ENCODE results near the gene ESYT3.

The ESYT3 gene

GRCh38 chr3:138434276-138434874 is at the start of gene ESYT3:
TSS of gene ESYT3 (plus strand) at chr3:138434616. CDS start at chr3:138434799, 183 bp downstream.
- Histone ChIP-seq H3K36me3 (ENCODE audit: insufficient read depth, low read length) (no peaks in the 10 kb centered on the region), H3K27ac (ENCODE audit: low read depth, low read length) (no peak within 1 kb of the TSS), H3K4me1 (ENCODE audit: control insufficient read depth, insufficient read depth, low read length, unreplicated experiment) (peaks cover 4% of the 10 kb centered on the region), H3K4me3 (ENCODE audit: low read depth, low read length) (peak within 1 kb of the TSS; percentile 76), H3K79me2 (ENCODE audit: control insufficient read depth, insufficient read depth, low read length, unreplicated experiment) (no peaks in the 10 kb centered on the region), H2AFZ (ENCODE audit: low read length, unreplicated experiment) (peak within 1 kb of the TSS; percentile 74), H3K27me3 (ENCODE audit: insufficient read depth, low read length) (peaks cover 34% of the 10 kb centered on the region)

- Histone ChIP-seq H3K79me2 (ENCODE audit: control insufficient read depth, insufficient read depth, low read length, unreplicated experiment) (peaks cover 9% of the 10 kb centered on the region), H3K27me3 (ENCODE audit: insufficient read depth, low read length) (no peaks in the 10 kb centered on the region), H2AFZ (ENCODE audit: low read length, unreplicated experiment) (no peak overlapping the region), H3K36me3 (ENCODE audit: insufficient read depth, low read length) (no peaks in the 10 kb centered on the region), H3K27ac (ENCODE audit: low read depth, low read length) (no peak overlapping the region), H3K4me3 (ENCODE audit: low read depth, low read length) (no peak overlapping the region), H3K4me1 (ENCODE audit: control insufficient read depth, insufficient read depth, low read length, unreplicated experiment) (peaks cover 28% of the 10 kb centered on the region)
Observed at GRCh38 chr3:138384976-138385375, 49.4 kb upstream of the ESYT3 start.

- Histone ChIP-seq H3K27ac (ENCODE audit: low read depth, low read length) (peak overlapping the region; percentile 66), H3K79me2 (ENCODE audit: control insufficient read depth, insufficient read depth, low read length, unreplicated experiment) (peaks cover 6% of the 10 kb centered on the region), H3K36me3 (ENCODE audit: insufficient read depth, low read length) (no peaks in the 10 kb centered on the region), H3K4me1 (ENCODE audit: control insufficient read depth, insufficient read depth, low read length, unreplicated experiment) (peaks cover 25% of the 10 kb centered on the region), H3K4me3 (ENCODE audit: low read depth, low read length) (no peak overlapping the region), H3K27me3 (ENCODE audit: insufficient read depth, low read length) (no peaks in the 10 kb centered on the region), H2AFZ (ENCODE audit: low read length, unreplicated experiment) (no peak overlapping the region)
Observed at GRCh38 chr3:138389144-138389601, 45.2 kb upstream of the ESYT3 start.

- Histone ChIP-seq H3K79me2 (ENCODE audit: control insufficient read depth, insufficient read depth, low read length, unreplicated experiment) (peaks cover 3% of the 10 kb centered on the region), H2AFZ (ENCODE audit: low read length, unreplicated experiment) (peak overlapping the region; percentile 13), H3K36me3 (ENCODE audit: insufficient read depth, low read length) (no peaks in the 10 kb centered on the region), H3K27ac (ENCODE audit: low read depth, low read length) (peak overlapping the region; percentile 66), H3K27me3 (ENCODE audit: insufficient read depth, low read length) (no peaks in the 10 kb centered on the region), H3K4me3 (ENCODE audit: low read depth, low read length) (peak overlapping the region; percentile 38), H3K4me1 (ENCODE audit: control insufficient read depth, insufficient read depth, low read length, unreplicated experiment) (peaks cover 25% of the 10 kb centered on the region)
Observed at GRCh38 chr3:138389841-138390581, 44.4 kb upstream of the ESYT3 start.

GRCh38 chr3:138390582-138390932 is 43.9 kb upstream of the ESYT3 start:
- Histone ChIP-seq H3K27ac (ENCODE audit: low read depth, low read length) (peak overlapping the region; percentile 66), H3K4me1 (ENCODE audit: control insufficient read depth, insufficient read depth, low read length, unreplicated experiment) (peaks cover 25% of the 10 kb centered on the region), H3K4me3 (ENCODE audit: low read depth, low read length) (peak overlapping the region; percentile 38), H3K79me2 (ENCODE audit: control insufficient read depth, insufficient read depth, low read length, unreplicated experiment) (peaks cover 3% of the 10 kb centered on the region), H3K36me3 (ENCODE audit: insufficient read depth, low read length) (no peaks in the 10 kb centered on the region), H2AFZ (ENCODE audit: low read length, unreplicated experiment) (no peak overlapping the region), H3K27me3 (ENCODE audit: insufficient read depth, low read length) (no peaks in the 10 kb centered on the region)

GRCh38 chr3:138394156-138394555 is 40.3 kb upstream of the ESYT3 start:
- Histone ChIP-seq H3K27ac (ENCODE audit: low read depth, low read length) (no peak overlapping the region), H3K4me1 (ENCODE audit: control insufficient read depth, insufficient read depth, low read length, unreplicated experiment) (peaks cover 22% of the 10 kb centered on the region), H3K79me2 (ENCODE audit: control insufficient read depth, insufficient read depth, low read length, unreplicated experiment) (no peaks in the 10 kb centered on the region), H3K36me3 (ENCODE audit: insufficient read depth, low read length) (no peaks in the 10 kb centered on the region), H3K4me3 (ENCODE audit: low read depth, low read length) (no peak overlapping the region), H3K27me3 (ENCODE audit: insufficient read depth, low read length) (no peaks in the 10 kb centered on the region), H2AFZ (ENCODE audit: low read length, unreplicated experiment) (no peak overlapping the region)

- H3K4me3 ChIP-seq (ENCODE audit: low read depth, low read length), result no peak overlapping the region
- H3K79me2 ChIP-seq (ENCODE audit: control insufficient read depth, insufficient read depth, low read length, unreplicated experiment), result no peaks in the 10 kb centered on the region
- peaks cover 16% of the 10 kb centered on the region for H3K4me1 ChIP-seq (ENCODE audit: control insufficient read depth, insufficient read depth, low read length, unreplicated experiment)
Observed at GRCh38 chr3:138394686-138395085, 39.7 kb upstream of the ESYT3 start.

GRCh38 chr3:138395865-138396751 is 38.3 kb upstream of the ESYT3 start:
- Histone ChIP-seq H3K36me3 (ENCODE audit: insufficient read depth, low read length) (no peaks in the 10 kb centered on the region), H3K79me2 (ENCODE audit: control insufficient read depth, insufficient read depth, low read length, unreplicated experiment) (no peaks in the 10 kb centered on the region), H3K27me3 (ENCODE audit: insufficient read depth, low read length) (no peaks in the 10 kb centered on the region), H3K27ac (ENCODE audit: low read depth, low read length) (no peak overlapping the region), H3K4me1 (ENCODE audit: control insufficient read depth, insufficient read depth, low read length, unreplicated experiment) (peaks cover 2% of the 10 kb centered on the region), H3K4me3 (ENCODE audit: low read depth, low read length) (no peak overlapping the region), H2AFZ (ENCODE audit: low read length, unreplicated experiment) (no peak overlapping the region)

More at GRCh38 chr3:138394686-138395085, 39.7 kb upstream of the ESYT3 start:
- no peaks in the 10 kb centered on the region for H3K27me3 ChIP-seq (ENCODE audit: insufficient read depth, low read length)
- H3K36me3 ChIP-seq (ENCODE audit: insufficient read depth, low read length), result no peaks in the 10 kb centered on the region
- H3K27ac ChIP-seq (ENCODE audit: low read depth, low read length), result no peak overlapping the region
- H2AFZ ChIP-seq (ENCODE audit: low read length, unreplicated experiment), result no peak overlapping the region

GRCh38 chr3:138396752-138397410 is 37.5 kb upstream of the ESYT3 start:
- H3K4me1 ChIP-seq (ENCODE audit: control insufficient read depth, insufficient read depth, low read length, unreplicated experiment), result no peaks in the 10 kb centered on the region
- H3K27me3 ChIP-seq (ENCODE audit: insufficient read depth, low read length), result no peaks in the 10 kb centered on the region
- no peak overlapping the region for H3K27ac ChIP-seq (ENCODE audit: low read depth, low read length)
- no peaks in the 10 kb centered on the region for H3K79me2 ChIP-seq (ENCODE audit: control insufficient read depth, insufficient read depth, low read length, unreplicated experiment)
- no peak overlapping the region for H2AFZ ChIP-seq (ENCODE audit: low read length, unreplicated experiment)
- no peaks in the 10 kb centered on the region for H3K36me3 ChIP-seq (ENCODE audit: insufficient read depth, low read length)
- no peak overlapping the region for H3K4me3 ChIP-seq (ENCODE audit: low read depth, low read length)

- Histone ChIP-seq H3K36me3 (ENCODE audit: insufficient read depth, low read length) (no peaks in the 10 kb centered on the region), H3K79me2 (ENCODE audit: control insufficient read depth, insufficient read depth, low read length, unreplicated experiment) (no peaks in the 10 kb centered on the region), H2AFZ (ENCODE audit: low read length, unreplicated experiment) (no peak overlapping the region), H3K4me3 (ENCODE audit: low read depth, low read length) (no peak overlapping the region), H3K27ac (ENCODE audit: low read depth, low read length) (no peak overlapping the region), H3K4me1 (ENCODE audit: control insufficient read depth, insufficient read depth, low read length, unreplicated experiment) (no peaks in the 10 kb centered on the region), H3K27me3 (ENCODE audit: insufficient read depth, low read length) (no peaks in the 10 kb centered on the region)
Observed at GRCh38 chr3:138397983-138398382, 36.4 kb upstream of the ESYT3 start.
